GM10266 (cell line): ENCODE data around the gene STAT3.
"Not testable (repeated sequence)": the region's sequence is repeated elsewhere in the genome, so short reads cannot be mapped to it uniquely, and the experiment has no call there.

Source experiments
- DNase-seq: peaks from one replicate; pipeline ENCODE4 v3.0.0; 2012; ENCODE audit errors: extremely low spot score
- TF ChIP-seq, protein P1 (sequence below): IDR thresholded peaks from 2 replicates; pipeline ENCODE4 v1.5.1; 2012; ENCODE audit warnings: mild to moderate bottlenecking, low read depth; ENCODE audit not compliant: control insufficient read depth, insufficient read depth; ENCODE audit errors: missing control alignments

The STAT3 gene

DNA sequence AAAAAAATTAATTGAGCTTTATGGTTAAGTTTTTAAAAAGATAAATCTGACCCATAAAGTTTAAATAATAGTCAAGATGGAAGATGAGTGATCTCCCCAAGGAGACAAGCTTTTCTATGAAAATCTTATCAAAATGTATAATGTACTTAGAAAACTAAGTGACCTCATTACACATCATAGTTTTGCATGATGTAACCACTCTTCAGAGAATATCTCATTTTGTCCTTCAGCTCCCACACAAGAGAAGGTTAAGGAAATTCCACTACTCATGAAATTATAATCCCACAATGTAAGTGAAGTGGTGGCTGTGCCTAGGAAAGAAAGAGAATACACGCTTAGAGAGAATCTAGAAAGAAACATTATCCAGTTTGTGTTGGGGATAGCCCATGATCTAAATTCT is 14.3 kb downstream of the STAT3 start:
- DNase-seq: no peak
- TF ChIP-seq, protein P1, sequence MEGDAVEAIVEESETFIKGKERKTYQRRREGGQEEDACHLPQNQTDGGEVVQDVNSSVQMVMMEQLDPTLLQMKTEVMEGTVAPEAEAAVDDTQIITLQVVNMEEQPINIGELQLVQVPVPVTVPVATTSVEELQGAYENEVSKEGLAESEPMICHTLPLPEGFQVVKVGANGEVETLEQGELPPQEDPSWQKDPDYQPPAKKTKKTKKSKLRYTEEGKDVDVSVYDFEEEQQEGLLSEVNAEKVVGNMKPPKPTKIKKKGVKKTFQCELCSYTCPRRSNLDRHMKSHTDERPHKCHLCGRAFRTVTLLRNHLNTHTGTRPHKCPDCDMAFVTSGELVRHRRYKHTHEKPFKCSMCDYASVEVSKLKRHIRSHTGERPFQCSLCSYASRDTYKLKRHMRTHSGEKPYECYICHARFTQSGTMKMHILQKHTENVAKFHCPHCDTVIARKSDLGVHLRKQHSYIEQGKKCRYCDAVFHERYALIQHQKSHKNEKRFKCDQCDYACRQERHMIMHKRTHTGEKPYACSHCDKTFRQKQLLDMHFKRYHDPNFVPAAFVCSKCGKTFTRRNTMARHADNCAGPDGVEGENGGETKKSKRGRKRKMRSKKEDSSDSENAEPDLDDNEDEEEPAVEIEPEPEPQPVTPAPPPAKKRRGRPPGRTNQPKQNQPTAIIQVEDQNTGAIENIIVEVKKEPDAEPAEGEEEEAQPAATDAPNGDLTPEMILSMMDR: no peak

- no peak for DNase-seq
- TF ChIP-seq, protein P1: no peak
These were observed 16.1 kb downstream of the STAT3 start for GRCh38 chr17:42372142-42372541.

DNA sequence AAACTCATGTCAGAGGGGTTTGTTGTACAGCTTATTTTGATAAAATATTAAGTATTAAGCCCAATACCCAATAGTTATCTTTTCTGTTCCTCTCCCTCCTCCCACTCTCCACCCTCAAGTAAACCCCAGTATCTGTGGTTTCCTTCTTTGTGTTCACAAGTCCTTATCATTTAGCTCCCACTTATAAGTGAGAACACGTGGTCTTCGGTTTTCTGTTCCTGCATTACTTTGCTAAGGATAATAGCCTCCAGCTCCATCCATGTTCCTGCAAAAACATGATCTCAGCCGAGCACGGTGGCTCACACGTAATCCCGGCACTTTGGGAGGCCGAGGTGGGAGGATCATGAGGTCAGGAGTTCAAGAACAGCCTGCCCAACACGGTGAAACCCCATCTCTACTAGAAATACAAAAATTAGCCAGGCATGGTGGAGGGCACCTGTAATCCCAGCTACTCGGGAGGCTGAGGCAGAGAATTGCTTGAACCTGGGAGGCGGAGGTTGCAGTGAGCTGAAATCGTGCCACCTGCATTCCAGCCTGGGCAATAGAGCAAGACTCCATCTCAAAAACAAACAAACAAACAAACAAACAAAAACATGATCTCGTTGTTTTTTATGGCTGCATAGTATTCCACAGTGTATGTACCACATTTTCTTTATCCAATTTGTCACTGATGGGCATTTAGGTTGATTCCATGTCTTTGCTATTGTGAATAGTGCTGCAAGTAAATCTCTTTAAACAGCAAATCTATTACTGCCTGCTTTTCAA is 19.3 kb downstream of the STAT3 start:
- not testable (repeated sequence) for DNase-seq

- DNase-seq: not testable (repeated sequence)
These were observed 19.9 kb downstream of the STAT3 start for GRCh38 chr17:42368310-42368709.

- not testable (repeated sequence) for DNase-seq
These were observed 21.8 kb downstream of the STAT3 start for GRCh38 chr17:42366176-42367023.

DNA sequence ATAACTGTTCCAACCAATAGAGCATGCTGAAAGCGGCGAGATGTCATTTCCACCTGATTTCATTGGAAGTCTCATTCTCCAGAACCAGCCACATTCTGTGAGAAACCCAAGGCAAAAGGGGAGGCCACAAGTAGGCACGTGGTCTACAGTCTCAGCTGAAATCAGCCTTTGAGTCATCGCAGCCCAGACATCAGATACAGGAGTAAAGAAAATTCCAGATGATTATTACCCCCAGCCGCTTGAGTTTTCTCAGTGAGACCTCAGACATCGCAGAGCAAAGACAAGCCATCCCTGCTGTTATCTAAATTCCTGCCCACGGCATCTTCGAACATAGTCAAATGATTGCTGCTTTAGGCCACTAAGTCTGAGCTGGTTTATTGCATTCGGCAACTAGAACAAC is 23.1 kb downstream of the STAT3 start:
- no peak for DNase-seq
- TF ChIP-seq, protein P1: no peak

DNA sequence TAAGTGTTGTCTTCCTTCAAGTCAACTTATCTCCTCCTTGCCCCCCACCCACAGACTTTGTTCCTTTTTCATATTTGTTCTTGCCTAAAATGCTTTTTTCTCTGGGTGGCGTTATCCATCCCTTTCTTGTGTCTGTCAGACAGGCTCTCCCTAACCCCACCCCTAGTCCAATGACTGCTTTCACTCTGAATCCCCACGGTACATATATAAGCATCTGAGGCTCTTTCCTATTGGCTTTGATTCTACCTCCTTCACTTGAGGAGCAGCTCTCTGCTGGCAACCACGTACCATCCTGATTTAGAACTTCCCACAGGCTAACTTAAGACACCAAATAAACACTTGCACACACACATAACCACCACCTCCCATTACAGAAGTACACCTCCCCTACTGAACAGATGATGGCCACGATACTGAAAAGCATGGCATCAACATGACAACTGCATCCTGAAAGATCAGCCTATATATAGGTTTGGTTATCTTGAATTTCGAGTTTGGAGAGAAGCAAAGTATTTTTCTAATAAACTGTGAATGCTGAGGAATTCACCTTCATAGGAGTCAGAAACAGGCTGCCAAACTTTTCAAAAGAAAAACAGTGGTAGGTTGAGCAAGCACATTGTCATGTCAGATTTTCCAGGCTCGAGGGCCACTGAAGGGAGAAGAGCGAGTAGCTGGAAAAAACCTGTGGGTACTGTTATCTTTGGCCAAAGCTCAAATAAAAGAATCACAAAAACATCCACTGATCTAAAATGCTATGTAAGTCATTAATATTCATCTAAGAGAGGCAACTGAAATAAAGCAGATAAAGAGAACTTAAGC is 24.3 kb downstream of the STAT3 start:
- TF ChIP-seq, protein P1: no peak
- no peak for DNase-seq

DNA sequence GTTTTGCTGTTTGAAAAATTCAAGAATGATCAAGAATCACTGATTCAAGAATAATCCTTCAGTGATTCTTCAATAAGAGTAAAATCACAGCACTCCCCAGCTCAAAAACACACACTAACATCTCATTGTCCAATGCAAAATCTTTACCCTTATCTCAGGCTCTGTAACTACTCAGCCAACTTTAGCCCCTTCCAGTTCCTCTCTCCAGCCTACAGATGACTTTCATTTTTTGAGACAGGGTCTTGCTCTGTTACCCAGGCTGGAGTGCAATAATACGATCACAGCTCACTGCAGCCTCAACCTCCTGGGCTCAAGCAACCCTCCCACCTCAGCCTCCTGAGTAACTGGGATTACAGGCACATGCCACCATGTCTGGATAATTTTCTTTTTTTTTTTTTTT is 25.0 kb downstream of the STAT3 start:
- TF ChIP-seq, protein P1: no peak

More for the DNA sequence above, 25.0 kb downstream of the STAT3 start:
- no peak for DNase-seq
